ENCODE results near the gene GRIP1.

Gene GRIP1

DNA sequence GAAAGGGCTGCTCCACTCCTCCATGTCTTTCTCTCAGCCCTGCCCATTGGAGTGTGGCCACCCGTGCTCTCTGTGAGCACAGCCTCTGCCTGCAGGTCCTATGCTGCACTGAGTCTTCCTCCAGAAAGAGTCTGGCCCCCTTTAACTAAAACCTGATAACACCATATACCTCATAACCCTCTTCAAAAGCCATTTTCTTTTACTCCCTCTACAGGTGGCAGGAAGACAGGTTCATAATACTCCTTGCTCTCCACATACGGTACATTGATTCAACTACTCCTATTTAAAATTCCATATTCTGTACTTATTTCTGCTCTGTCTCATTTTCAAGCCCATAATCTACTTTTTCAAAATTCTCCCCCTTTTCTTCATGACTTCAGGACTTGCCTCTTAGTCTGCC, 232.6 kb downstream of the GRIP1 start:
- no peak for DNase-seq (ENCODE audit: low spot score)

DNA sequence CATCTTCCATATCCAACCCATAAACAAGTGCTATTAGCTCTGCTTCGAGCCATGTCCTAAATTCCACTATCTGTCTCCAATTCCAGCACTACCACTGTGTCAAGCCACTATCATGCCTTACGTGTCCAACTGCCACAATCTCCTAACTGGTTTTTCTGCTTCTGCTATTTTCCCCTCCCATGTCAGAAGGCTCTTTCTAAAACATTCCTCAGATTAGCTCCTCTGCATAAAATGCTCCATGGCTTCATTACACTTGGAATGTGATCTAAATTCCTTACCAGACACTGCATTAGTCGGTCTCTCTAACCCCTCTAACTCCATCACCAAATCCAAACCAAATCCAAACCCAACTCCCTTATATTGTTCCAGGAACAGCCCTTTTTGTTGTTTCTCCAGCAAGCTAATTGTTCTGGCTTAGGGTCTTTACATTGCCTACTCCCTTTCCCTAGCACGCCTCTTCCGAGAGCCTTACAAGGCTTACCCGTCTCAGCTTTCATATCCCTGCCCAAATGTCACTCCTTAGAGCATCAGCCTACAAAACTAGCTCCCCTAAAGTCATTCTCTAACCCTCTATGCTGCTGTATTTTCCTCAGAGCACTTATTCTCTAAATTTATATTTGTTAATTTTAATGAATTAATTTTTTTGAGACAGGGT, 236.8 kb downstream of the GRIP1 start:
- DNase-seq (ENCODE audit: low spot score) = no peak

DNA sequence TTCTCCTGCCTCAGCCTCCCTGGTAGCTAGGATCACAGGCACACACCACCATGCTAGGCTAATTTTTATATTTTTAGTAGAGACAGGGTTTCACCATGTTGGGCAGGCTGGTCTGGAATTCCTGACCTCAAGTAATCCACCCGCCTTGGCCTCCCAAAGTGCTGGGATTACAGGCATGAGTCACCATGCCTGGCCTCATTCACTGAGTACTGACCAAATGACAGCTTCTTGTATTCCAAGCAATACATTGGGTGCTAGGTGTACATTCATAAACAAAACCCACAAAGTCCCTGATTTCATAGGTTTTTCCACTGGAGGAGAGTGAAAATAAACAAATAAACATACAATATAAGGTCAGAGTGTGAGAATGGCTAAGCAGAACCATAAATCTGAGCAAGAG, 240.3 kb downstream of the GRIP1 start:
- no peak for DNase-seq (ENCODE audit: low spot score)

DNA sequence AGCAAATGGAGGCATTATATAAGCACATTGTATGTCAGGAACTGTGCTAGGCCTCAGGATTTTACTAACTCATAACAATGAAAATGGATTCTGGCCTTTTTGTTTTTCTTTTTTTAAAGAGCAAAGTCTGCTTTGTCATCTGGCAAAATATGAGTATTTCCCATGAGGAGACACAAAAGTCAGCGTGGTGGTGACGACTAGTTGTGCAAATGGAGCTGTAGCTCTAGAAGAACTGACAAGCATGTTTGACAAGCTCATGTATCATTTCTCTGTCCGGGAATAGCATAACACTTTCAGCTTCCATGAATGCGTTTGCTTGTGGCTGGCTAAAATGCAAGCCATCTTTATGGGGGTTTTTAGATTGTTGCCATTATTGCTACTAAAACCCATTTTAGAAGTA, 248.8 kb downstream of the GRIP1 start:
- DNase-seq (ENCODE audit: low spot score) = no peak

DNA sequence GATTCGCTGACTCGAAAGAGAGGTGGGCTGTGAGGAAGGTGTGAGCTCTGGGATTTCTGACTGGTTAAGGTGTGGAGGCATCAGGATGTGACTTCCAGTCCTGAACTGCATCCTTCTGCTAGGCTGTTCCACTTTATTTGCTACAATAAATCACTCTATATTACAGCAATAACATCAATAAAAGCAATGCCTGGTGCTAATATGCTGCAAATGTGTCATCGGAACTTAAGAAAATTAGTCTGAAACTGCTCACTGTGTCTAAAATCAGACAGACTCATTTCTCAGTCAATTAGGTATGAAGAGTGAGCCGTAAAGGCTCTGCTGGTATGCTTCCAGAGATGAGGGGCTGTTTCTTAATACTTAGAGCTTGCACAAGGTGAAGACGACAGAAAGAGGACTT, 250.0 kb downstream of the GRIP1 start:
- DNase-seq (ENCODE audit: low spot score) = no peak

DNA sequence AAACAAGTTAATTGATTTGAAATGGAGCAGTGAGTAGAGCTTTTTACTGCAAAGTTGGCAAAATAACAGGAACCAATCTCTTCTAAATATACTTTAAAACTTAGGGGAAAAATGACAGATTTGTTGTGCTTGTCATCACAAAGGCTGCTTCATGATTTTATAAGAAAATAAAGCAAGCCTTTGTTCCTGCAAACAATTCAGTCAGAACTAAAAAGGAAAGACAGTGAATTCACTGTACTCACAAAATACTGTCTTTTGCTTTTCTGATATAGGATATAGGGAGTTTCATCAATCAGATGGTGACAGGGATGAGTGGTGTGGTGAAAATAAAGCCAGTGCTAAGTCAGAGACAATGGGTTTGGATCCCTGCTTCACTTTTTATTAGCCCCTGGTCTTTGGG, 250.6 kb downstream of the GRIP1 start:
- no peak for DNase-seq (ENCODE audit: low spot score)

DNA sequence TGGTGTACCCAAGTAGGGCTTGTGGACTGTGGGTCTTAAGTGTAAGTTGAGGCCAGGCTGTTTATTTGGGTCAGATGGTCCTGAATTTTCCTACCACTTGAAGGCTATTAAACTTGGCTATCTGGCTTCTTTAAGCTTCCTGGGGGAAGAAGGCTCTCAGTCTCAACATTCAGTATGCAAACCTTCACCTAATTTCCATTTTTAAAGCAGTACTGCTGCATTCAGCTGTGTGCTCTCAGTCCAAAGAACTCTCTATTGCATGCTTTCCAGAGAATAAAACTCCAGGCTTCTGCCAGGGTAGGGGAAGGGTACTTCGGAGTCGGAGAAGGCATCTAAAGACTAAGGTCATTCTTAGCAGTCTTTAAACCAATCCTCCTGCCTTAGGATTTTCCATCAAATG, 252.2 kb downstream of the GRIP1 start:
- DNase-seq (ENCODE audit: low spot score) = no peak

DNA sequence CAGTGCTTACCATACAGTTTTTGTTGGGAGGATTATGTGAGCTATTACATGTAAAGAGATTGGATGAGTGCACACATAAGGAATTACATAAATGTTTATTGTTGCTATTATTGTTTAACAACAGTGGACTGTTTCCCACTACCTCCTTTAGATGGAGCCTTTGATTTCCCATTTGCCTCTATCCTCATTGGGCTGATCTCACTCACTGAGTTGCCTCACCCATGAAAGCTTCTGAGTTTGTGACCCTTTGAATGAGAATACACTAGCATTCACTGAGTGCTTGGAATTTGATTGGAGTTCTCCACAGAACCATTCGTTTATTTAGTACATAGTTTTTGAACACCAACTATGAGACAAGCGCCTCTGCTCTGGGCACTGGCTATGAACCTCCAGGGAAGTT, 255.6 kb downstream of the GRIP1 start:
- DNase-seq (ENCODE audit: low spot score) = no peak

DNA sequence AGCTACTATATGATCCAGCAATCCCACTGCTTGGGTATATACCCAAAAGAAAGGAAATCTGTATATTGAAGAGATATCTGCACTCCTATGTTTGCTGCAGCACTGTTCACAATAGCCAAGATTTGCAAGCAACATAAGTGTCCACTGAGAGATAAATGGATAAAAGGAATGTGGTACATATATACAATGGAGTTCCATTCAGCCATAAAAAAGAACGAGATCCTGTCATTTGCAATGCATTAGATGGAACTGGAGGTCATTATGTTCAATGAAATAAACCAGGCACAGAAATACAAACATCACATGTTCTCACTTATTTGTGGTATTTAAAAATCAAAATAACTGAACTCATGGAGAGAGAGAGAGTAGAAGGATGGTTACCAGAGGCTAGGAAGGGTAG, 260.0 kb downstream of the GRIP1 start:
- no peak for DNase-seq (ENCODE audit: low spot score)

DNA sequence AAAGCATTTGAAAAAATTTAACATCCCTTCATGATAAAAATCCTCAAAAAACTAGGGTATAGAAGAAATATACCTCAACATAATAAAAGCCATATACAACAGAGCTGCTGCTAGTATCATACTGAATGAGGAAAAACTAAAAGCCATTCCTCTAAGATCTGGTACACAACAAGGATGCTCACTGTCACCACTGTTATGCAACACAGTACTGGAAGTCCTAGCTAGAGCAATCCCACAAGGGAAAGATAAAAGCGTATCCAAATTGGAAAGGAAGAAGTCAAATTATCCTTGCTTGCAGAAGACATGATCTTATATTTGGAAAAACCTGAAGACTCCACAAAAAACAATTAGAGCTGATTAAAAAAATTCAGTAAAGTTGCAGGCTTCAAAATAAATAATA, 261.7 kb downstream of the GRIP1 start:
- DNase-seq (ENCODE audit: low spot score) = no peak

DNA sequence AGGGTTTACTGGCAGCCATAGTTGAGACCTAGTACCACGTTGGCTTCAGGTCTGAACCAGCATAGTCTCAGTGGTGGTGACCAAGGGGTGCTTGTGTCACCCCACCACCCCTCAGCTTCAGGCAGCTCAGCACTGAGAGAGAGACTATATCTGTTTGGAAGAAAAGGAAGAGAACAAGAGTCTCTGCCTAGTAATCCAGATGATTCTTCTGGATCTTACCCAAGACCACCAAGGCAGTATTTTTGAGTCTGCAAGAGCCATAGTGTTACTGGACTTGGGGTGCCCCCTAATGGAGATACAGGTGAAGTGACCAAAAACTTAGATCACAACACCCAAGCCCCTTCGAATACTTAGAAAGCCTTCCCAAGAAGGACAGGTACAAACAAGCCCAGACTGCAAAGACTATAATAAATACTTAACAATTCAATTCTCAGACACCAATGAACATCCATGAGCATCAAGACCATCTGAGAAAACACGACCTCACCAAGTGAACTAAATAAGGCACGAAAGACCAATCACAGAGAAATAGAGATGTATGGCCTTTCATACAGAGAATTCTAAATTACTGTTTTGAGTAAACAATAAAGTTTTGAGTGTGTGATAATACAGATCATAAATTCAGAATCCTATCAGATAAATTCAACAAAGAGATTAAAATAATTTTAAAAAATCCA, 269.5 kb downstream of the GRIP1 start:
- peak; percentile 60 for DNase-seq (ENCODE audit: low spot score)

DNA sequence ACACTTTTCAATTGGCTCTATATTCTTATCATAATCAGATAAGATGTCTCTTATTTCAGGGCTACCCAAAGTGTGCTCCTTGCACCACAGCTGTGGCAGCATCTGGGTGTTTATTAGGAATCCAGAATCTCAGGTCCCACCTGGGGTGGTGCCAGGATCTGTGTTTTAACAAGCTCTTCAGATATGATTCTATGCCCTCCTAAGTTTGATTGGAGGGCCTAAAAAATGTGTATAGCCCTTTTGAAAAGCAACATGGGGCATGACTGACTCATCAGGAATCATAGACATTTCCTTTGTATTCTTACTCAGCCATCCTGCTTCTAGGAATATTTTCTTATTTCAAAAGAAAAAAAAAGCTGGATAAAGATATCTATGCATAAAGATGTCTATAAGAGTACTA, 273.5 kb downstream of the GRIP1 start:
- no peak for DNase-seq (ENCODE audit: low spot score)

DNA sequence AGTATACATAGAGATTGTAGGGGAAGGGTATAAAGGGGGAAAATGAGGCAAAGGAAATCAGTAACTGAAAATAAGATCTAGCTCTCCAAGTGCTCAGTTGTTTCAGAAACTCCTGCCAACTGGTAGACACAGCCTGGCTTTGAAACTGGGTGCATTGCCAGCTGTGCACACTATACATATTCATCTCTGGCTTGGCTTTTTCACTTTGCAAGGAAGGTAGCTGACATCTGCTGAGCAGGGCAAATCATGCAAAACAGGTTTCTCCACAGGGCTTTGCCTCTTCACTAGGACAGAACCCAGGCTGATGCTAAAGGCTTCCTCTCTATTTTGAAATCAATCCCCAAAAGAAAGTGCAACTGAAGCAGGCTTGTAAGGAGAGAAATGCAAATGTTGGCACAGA, 275.1 kb downstream of the GRIP1 start:
- no peak for DNase-seq (ENCODE audit: low spot score)

DNA sequence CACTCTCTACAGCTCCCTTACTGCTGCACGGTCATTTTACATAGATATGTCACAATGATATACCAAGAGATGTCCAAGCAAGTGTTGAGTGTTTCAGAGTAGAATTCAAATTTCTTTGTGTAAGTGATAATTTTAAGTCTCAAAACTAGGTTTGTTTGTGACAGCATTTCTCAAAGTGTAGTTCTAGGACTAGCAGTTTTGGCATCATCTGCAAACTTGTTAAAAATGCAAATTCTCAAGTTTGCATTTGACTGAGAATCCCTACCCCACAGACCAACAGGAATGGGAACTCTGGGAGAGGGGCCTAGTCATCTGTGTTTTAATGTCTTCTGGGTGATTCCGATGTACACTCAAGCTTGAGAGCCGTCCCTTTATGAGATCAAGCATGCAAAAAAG, 279.0 kb downstream of the GRIP1 start:
- DNase-seq (ENCODE audit: low spot score) = no peak

DNA sequence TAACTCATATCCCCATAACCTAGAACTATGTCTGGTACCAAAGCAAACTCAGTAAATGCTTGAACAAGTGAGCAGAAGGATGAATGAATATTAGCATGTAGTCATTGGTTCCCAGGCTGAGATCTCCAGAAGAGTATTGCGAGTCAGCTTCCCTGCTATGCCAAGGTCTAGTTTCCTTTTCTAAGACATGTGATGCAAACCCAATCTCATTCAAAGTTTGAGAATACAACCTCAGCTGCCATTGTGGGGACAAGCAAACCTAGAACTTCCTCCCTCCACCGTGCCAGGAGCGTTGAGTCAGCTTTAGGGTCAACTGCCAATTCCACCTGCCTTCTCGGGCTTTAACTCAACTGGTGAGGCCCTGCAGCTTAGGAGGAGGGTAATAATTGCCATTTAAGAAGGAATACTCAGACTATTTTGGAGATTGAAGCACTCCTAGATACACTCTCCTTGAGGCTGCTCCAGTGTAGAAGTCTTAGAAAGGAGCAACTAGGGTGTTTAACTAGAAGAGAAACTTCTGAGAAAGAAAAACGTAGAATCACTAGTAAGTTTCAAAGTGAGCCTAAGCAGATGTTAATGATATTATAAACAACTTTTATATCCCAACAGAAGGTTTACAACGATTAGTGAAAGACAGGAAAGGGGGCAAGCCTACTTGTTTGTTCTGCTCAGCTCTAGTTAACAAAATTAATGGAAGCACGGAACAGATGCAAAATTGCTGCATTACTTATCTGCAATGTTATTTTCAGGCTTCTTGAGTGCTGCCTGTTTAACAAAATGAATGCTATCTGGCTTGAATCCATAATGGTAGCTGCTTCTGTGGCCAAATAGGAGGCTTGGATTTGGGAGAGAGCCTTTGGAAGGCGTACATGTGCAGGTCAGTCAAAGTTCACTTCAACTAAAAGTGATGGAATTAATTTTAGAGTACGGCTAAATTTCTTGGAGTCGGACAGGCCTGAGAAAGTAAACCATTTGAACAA, 279.7 kb downstream of the GRIP1 start:
- no peak for DNase-seq (ENCODE audit: low spot score)

DNA sequence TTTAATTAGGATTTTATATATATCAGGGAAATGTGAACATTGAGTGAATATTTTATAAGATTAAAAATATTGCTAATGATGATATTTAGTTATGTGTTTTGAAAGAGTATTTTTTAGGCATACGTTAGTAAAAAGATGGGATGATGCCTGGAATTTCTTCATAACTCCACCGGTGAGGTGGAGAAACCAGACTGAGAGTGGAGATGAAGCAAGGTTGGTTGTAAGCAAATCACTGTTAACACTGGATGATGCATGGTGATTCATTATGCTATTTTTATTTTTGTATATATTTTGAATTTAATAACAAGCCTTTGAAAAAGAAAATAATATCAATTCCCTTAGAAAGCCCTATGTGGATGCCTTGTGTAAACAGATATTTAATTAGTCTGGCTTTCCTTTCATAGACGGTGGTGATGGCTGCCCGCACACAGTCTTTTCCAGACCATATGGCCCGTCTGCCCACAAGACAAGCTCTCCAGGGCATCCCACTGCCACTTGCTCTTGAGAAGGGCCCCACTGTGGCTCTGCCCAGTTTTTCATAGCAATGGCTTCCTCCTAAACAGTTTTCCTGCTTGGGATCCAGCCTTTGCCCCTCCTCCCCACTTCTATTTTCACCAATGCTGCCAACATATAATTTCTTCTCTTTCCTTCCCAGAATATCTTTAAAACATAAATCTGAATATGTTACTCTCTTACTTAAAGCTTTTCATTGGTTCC, 281.1 kb downstream of the GRIP1 start:
- no peak for DNase-seq (ENCODE audit: low spot score)

DNA sequence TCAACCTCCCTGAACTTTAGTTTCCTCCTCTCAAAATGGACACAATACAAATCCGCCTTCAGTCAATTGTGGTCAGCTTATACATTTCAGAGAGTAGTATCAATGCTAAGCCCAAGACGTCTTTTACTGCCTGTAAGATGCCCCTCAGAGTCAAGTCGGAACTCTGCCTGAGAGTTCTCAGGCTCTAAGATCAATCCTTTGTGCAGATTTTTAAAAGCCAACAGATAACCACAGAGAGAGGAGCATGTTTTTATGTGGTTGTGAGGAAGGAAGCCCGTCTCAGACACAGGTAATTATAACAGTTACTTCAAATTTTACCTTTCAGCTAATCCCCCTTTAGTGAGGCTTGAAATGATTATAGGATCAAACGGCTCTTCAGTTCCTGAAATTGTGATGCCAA, 285.0 kb downstream of the GRIP1 start:
- no peak for DNase-seq (ENCODE audit: low spot score)

DNA sequence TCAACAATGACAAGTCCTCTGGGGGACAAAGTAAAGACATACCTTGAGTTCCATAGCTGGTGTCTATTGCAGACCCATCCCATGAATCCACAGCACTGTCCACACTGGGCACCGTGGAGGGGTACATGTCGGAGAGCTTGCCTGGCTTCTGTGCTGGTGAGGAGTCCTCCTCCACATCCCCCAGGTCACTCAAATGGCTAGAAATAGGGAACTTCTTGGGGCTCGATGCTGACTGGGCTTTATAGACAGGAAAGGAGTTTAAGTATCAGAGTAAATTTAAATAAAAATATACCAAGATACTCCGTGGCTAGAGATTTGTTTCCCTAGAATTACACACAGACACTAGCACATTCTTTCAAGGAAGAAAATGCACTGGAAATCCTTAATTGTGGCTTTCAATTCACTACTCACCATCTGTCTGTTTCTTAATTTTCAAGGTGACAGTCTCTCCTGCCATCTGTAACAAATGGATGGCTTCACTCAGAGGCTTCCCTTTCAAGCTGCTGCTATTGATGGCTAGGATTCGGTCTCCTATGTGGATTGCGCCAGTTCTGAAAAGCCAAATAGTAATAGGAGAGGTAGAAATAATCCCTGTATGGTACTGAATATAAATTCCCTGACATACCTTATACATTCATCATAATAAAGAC, 286.5 kb downstream of the GRIP1 start:
- DNase-seq (ENCODE audit: low spot score) = no peak

DNA sequence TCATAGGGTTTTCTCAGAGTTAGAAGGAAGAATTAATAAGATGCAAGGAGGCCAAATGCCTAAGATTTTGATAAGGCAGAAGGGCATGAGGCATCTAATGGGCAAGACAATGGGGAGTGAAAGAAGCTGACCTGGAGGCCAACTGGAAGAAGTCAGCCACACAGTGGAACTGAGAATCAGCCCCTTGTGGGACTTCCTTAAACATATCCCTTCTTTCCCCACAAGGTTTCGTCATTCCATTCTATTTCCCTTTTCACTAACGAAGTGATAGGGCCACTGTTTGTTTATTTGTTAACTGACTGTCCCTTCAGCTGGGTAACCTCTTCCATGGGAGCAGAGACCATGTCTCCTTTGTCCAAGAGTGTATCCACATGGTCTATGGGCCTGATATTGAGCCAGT, 290.4 kb downstream of the GRIP1 start:
- DNase-seq (ENCODE audit: low spot score) = no peak

DNA sequence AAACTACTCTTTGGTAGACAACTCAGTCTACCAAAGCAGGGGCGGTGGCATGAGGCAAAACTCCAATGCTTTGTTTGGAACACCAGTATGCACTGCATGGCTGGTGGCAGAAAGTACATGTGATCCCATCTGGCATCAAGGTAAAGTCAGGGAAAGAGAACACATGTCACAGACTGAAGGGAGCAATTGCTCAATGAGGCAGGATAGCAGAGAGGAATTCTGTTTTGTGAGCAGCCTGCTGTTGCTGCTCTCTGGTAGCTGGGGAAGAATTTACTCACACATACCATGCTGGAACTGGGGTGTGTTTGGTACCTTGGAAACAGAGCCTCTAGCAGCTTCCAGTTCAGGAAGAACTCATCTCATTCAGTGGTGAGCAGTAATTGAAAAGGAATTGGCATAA, 291.8 kb downstream of the GRIP1 start:
- no peak for DNase-seq (ENCODE audit: low spot score)

DNA sequence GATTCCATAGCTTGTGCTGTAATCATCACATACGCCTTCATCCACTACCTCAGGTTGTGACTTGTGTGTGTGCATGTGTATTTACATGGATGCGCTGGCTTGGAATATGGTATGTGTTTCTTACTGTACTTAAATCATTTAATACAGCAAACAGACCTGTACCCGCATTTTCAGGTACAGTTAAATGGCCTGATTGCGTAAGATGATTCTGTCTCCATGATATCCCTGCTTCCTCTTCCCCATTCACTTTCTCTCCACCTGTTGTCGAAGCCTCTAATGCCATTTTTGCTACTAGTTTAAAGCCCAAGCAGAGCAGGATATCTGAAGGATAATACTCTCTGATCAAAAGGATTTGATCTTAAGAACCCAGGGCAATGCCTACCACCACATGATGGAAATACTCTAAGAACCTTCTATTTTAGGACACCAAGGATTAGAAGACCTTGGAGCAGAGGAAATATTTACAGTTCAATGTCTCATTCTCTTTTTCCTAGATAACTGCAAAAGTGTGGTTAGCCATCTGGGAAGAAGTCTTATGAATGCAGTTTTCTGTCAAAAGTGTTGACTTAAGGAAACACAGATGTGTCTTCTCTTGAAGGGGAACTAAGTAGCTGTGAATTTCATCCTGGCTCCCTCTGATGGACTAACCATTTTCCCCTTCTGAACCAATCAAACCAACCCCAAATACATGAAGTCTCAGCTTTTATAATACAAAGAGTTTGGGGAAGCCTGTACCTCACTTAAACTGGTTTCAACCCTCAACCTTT, 297.9 kb downstream of the GRIP1 start:
- DNase-seq (ENCODE audit: low spot score) = no peak

Measured in CD4-positive, alpha-beta T cell treated with Interleukin-2 at 100 ng/mL for 4 hours (primary cell).